Measurements from ENCODE around the gene RAB28. TPM values are rescaled to one million over a fixed set of nuclear protein-coding genes. Genes with fewer than 3 reads are reported as not detected.

Gene RAB28
- total RNA-seq, 1 donor from 2014 or later, result 11.9 TPM

GRCh38 chr4:13384055-13384454 lies 100.1 kb downstream of the RAB28 start:
- H3K27ac ChIP-seq (ENCODE audit: low read depth, low read length), result no peak overlapping the region
- no peak overlapping the region for H3K4me2 ChIP-seq (ENCODE audit: low read length)
- Mint-ChIP-seq H3K9me3 (ENCODE audit: unreplicated experiment) (no peaks in the 10 kb centered on the region), H3K4me1 (ENCODE audit: low read depth, unreplicated experiment) (peaks cover 4% of the 10 kb centered on the region), H3K4me3 (ENCODE audit: unreplicated experiment) (no peak overlapping the region), H3K27me3 (ENCODE audit: low read depth, unreplicated experiment) (no peaks in the 10 kb centered on the region), H3K36me3 (ENCODE audit: low read depth, unreplicated experiment) (peaks cover 2% of the 10 kb centered on the region), H3K27ac (ENCODE audit: unreplicated experiment) (no peak overlapping the region)
- no peaks in the 10 kb centered on the region for H3K4me1 ChIP-seq (ENCODE audit: insufficient read depth, low read length)
- H3K9me3 ChIP-seq (ENCODE audit: insufficient read depth, low read depth, low read length), result no peaks in the 10 kb centered on the region
- no peak for TF ChIP-seq EZH2 (IDR thresholded peaks at IDR 0.05; ENCODE audit: insufficient read depth, low read length)
- TF ChIP-seq CTCF (IDR thresholded peaks at IDR 0.05; ENCODE audit: insufficient read depth, low read depth, low read length), result no peak
- H4K20me1 ChIP-seq (ENCODE audit: insufficient read depth, low read length), result peaks cover 28% of the 10 kb centered on the region
- H2AFZ ChIP-seq (ENCODE audit: low read depth, low read length), result no peak overlapping the region
- H3K9ac ChIP-seq (ENCODE audit: low read length), result no peak overlapping the region
- no peak for DNase-seq (ENCODE audit: low read depth)
- no peak overlapping the region for H3K4me3 ChIP-seq (ENCODE audit: insufficient read depth, low read depth, low read length)
- H3K79me2 ChIP-seq (ENCODE audit: insufficient read depth, low read length), result peaks cover 16% of the 10 kb centered on the region
- FAIRE-seq, result no peak
- H3K27me3 ChIP-seq (ENCODE audit: insufficient read depth, low read length), result no peaks in the 10 kb centered on the region
- H3K36me3 ChIP-seq (ENCODE audit: insufficient read depth, low read length), result no peaks in the 10 kb centered on the region

GRCh38 chr4:13378973-13379759 lies 105.0 kb downstream of the RAB28 start:
- H3K4me3 Mint-ChIP-seq (ENCODE audit: unreplicated experiment), result no peak overlapping the region
- no peaks in the 10 kb centered on the region for H3K4me1 Mint-ChIP-seq (ENCODE audit: low read depth, unreplicated experiment)
- no peak overlapping the region for H3K27ac ChIP-seq (ENCODE audit: low read depth, low read length)
- H3K4me2 ChIP-seq (ENCODE audit: low read length), result no peak overlapping the region
- no peaks in the 10 kb centered on the region for H3K27me3 Mint-ChIP-seq (ENCODE audit: low read depth, unreplicated experiment)
- no peak overlapping the region for H3K9ac ChIP-seq (ENCODE audit: low read length)
- no peak overlapping the region for H3K4me3 ChIP-seq (ENCODE audit: insufficient read depth, low read depth, low read length)
- H4K20me1 ChIP-seq (ENCODE audit: insufficient read depth, low read length), result peaks cover under 1% of the 10 kb centered on the region
- H3K36me3 ChIP-seq (ENCODE audit: insufficient read depth, low read length), result no peaks in the 10 kb centered on the region
- no peaks in the 10 kb centered on the region for H3K9me3 Mint-ChIP-seq (ENCODE audit: unreplicated experiment)
- no peak overlapping the region for H3K27ac Mint-ChIP-seq (ENCODE audit: unreplicated experiment)
- peaks cover 2% of the 10 kb centered on the region for H3K36me3 Mint-ChIP-seq (ENCODE audit: low read depth, unreplicated experiment)
- H3K27me3 ChIP-seq (ENCODE audit: insufficient read depth, low read length), result no peaks in the 10 kb centered on the region
- no peaks in the 10 kb centered on the region for H3K9me3 ChIP-seq (ENCODE audit: insufficient read depth, low read depth, low read length)
- peaks cover 3% of the 10 kb centered on the region for H3K79me2 ChIP-seq (ENCODE audit: insufficient read depth, low read length)
- H3K4me1 ChIP-seq (ENCODE audit: insufficient read depth, low read length), result no peaks in the 10 kb centered on the region
- FAIRE-seq (no peak), DNase-seq (ENCODE audit: low read depth) (no peak)
- H2AFZ ChIP-seq (ENCODE audit: low read depth, low read length), result no peak overlapping the region
- TF ChIP-seq EZH2 (IDR thresholded peaks at IDR 0.05; ENCODE audit: insufficient read depth, low read length) (no peak), CTCF (IDR thresholded peaks at IDR 0.05; ENCODE audit: insufficient read depth, low read depth, low read length) (no peak)

- no peaks in the 10 kb centered on the region for H3K36me3 ChIP-seq (ENCODE audit: insufficient read depth, low read length)
- Mint-ChIP-seq H3K27me3 (ENCODE audit: low read depth, unreplicated experiment) (no peaks in the 10 kb centered on the region), H3K9me3 (ENCODE audit: unreplicated experiment) (no peaks in the 10 kb centered on the region), H3K4me3 (ENCODE audit: unreplicated experiment) (no peak overlapping the region), H3K4me1 (ENCODE audit: low read depth, unreplicated experiment) (no peaks in the 10 kb centered on the region), H3K36me3 (ENCODE audit: low read depth, unreplicated experiment) (no peaks in the 10 kb centered on the region), H3K27ac (ENCODE audit: unreplicated experiment) (no peak overlapping the region)
- H3K9me3 ChIP-seq (ENCODE audit: insufficient read depth, low read depth, low read length), result no peaks in the 10 kb centered on the region
- H3K9ac ChIP-seq (ENCODE audit: low read length), result no peak overlapping the region
- no peak overlapping the region for H3K4me3 ChIP-seq (ENCODE audit: insufficient read depth, low read depth, low read length)
- no peak overlapping the region for H3K27ac ChIP-seq (ENCODE audit: low read depth, low read length)
- DNase-seq (ENCODE audit: low read depth) (no peak), FAIRE-seq (no peak)
- no peak overlapping the region for H3K4me2 ChIP-seq (ENCODE audit: low read length)
- H2AFZ ChIP-seq (ENCODE audit: low read depth, low read length), result no peak overlapping the region
- no peaks in the 10 kb centered on the region for H3K27me3 ChIP-seq (ENCODE audit: insufficient read depth, low read length)
- no peaks in the 10 kb centered on the region for H4K20me1 ChIP-seq (ENCODE audit: insufficient read depth, low read length)
- no peaks in the 10 kb centered on the region for H3K4me1 ChIP-seq (ENCODE audit: insufficient read depth, low read length)
- H3K79me2 ChIP-seq (ENCODE audit: insufficient read depth, low read length), result no peaks in the 10 kb centered on the region
- TF ChIP-seq EZH2 (IDR thresholded peaks at IDR 0.05; ENCODE audit: insufficient read depth, low read length) (no peak), CTCF (IDR thresholded peaks at IDR 0.05; ENCODE audit: insufficient read depth, low read depth, low read length) (no peak)
These were observed 113.1 kb downstream of the RAB28 start for GRCh38 chr4:13371048-13371447.
